ENCODE results near the gene KANSL3.
A peak's percentile ranks its signal among the peaks of the same experiment; 100 is the strongest.
"Not testable (repeated sequence)": the region's sequence is repeated elsewhere in the genome, so short reads cannot be mapped to it uniquely, and the experiment has no call there.

KANSL3 gene

GRCh38 chr2:96557421-96557820 is 80.7 kb downstream of the KANSL3 start:
- not testable (repeated sequence) for DNase-seq (ENCODE audit: low read depth)

GRCh38 chr2:96556441-96557330 is 81.4 kb downstream of the KANSL3 start:
- DNase-seq (ENCODE audit: low read depth) = peak; percentile 22

GRCh38 chr2:96555146-96555610 is 82.9 kb downstream of the KANSL3 start:
- no peak for DNase-seq (ENCODE audit: low read depth)

- peak; percentile 64 for DNase-seq (ENCODE audit: low read depth)
Observed at GRCh38 chr2:96554293-96555145, 83.6 kb downstream of the KANSL3 start.

GRCh38 chr2:96553957-96554292 is 84.2 kb downstream of the KANSL3 start:
- not testable (repeated sequence) for DNase-seq (ENCODE audit: low read depth)

- DNase-seq (ENCODE audit: low read depth) = no peak
Observed at GRCh38 chr2:96553176-96553956, 84.7 kb downstream of the KANSL3 start.

- DNase-seq (ENCODE audit: low read depth) = no peak
Observed at GRCh38 chr2:96552315-96553175, 85.6 kb downstream of the KANSL3 start.

- no peak for DNase-seq (ENCODE audit: low read depth)
Observed at GRCh38 chr2:96551605-96552314, 86.4 kb downstream of the KANSL3 start.

- DNase-seq (ENCODE audit: low read depth) = no peak
Observed at GRCh38 chr2:96550787-96551604, 87.1 kb downstream of the KANSL3 start.

- no peak for DNase-seq (ENCODE audit: low read depth)
Observed at GRCh38 chr2:96549967-96550786, 87.9 kb downstream of the KANSL3 start.

- DNase-seq (ENCODE audit: low read depth) = no peak
Observed at GRCh38 chr2:96549466-96549785, 88.7 kb downstream of the KANSL3 start.

- no peak for DNase-seq (ENCODE audit: low read depth)
Observed at GRCh38 chr2:96548558-96549465, 89.3 kb downstream of the KANSL3 start.

GRCh38 chr2:96547731-96548171 is 90.4 kb downstream of the KANSL3 start:
- peak; percentile 38 for DNase-seq (ENCODE audit: low read depth)

GRCh38 chr2:96547203-96547641 is 90.9 kb downstream of the KANSL3 start:
- no peak for DNase-seq (ENCODE audit: low read depth)

- DNase-seq (ENCODE audit: low read depth) = no peak
Observed at GRCh38 chr2:96546797-96547196, 91.3 kb downstream of the KANSL3 start.

GRCh38 chr2:96546321-96546720 is 91.8 kb downstream of the KANSL3 start:
- DNase-seq (ENCODE audit: low read depth) = no peak

Data from fibroblast of gingiva (primary cell).